Kidney epithelial cell (primary cell): ENCODE data around the gene TRIM13. TPM values are rescaled to one million over a fixed set of nuclear protein-coding genes. Genes with fewer than 3 reads are reported as not detected.

Experiments used
- DNase-seq: peaks from one replicate; pipeline ENCODE4 v3.0.0-alpha.2; 2010; ENCODE audit warnings: low read depth
- H3K27me3 ChIP-seq: 2 replicates; pipeline ENCODE4 v1.6.0; 2011; ENCODE audit warnings: low read length; ENCODE audit not compliant: control insufficient read depth, insufficient read depth
- H3K36me3 ChIP-seq: 2 replicates; pipeline ENCODE4 v1.5.1; 2011; ENCODE audit warnings: low read length; ENCODE audit not compliant: control insufficient read depth, insufficient read depth
- H3K4me3 ChIP-seq: 2 replicates; pipeline ENCODE4 v1.5.1; 2011; ENCODE audit warnings: low read depth, mild to moderate bottlenecking, control low read depth, low read length
- total RNA-seq: library from RNA; depleted of rRNA; stranded (reverse); fragments of >200 nt; gene quantifications from 2 replicates; pipeline ENCODE4 v1.2.3, GENCODE V29; 2015
- TF ChIP-seq, protein P1 (sequence below): IDR thresholded peaks from 2 replicates; pipeline ENCODE4 v1.5.1; 2011; ENCODE audit warnings: mild to moderate bottlenecking, moderate library complexity, low read length, control low read depth, inconsistent platforms; ENCODE audit not compliant: insufficient read depth, poor library complexity, severe bottlenecking

The TRIM13 gene
- total RNA-seq, 1 donor from 2014 or later, result 17.5 TPM

- Histone ChIP-seq H3K36me3 (no peaks in the 10 kb centered on the region), H3K27me3 (no peaks in the 10 kb centered on the region), H3K4me3 (no peak overlapping the region)
- TF ChIP-seq, protein P1, sequence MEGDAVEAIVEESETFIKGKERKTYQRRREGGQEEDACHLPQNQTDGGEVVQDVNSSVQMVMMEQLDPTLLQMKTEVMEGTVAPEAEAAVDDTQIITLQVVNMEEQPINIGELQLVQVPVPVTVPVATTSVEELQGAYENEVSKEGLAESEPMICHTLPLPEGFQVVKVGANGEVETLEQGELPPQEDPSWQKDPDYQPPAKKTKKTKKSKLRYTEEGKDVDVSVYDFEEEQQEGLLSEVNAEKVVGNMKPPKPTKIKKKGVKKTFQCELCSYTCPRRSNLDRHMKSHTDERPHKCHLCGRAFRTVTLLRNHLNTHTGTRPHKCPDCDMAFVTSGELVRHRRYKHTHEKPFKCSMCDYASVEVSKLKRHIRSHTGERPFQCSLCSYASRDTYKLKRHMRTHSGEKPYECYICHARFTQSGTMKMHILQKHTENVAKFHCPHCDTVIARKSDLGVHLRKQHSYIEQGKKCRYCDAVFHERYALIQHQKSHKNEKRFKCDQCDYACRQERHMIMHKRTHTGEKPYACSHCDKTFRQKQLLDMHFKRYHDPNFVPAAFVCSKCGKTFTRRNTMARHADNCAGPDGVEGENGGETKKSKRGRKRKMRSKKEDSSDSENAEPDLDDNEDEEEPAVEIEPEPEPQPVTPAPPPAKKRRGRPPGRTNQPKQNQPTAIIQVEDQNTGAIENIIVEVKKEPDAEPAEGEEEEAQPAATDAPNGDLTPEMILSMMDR, result no peak
- no peak for DNase-seq
These were observed 4.4 kb downstream of the TRIM13 start for GRCh38 chr13:50001287-50001686.

- no peaks in the 10 kb centered on the region for H3K36me3 ChIP-seq
- H3K27me3 ChIP-seq, result no peaks in the 10 kb centered on the region
- TF ChIP-seq, protein P1, result no peak
- H3K4me3 ChIP-seq, result no peak overlapping the region
- no peak for DNase-seq
These were observed 9.7 kb downstream of the TRIM13 start for GRCh38 chr13:50006426-50007135.

GRCh38 chr13:50011461-50011860 is 14.6 kb downstream of the TRIM13 start:
- no peak for DNase-seq
- Histone ChIP-seq H3K27me3 (no peaks in the 10 kb centered on the region), H3K36me3 (no peaks in the 10 kb centered on the region), H3K4me3 (no peak overlapping the region)
- TF ChIP-seq, protein P1, result no peak

- no peaks in the 10 kb centered on the region for H3K36me3 ChIP-seq
These were observed 15.7 kb downstream of the TRIM13 start for GRCh38 chr13:50012396-50013169.

DNA sequence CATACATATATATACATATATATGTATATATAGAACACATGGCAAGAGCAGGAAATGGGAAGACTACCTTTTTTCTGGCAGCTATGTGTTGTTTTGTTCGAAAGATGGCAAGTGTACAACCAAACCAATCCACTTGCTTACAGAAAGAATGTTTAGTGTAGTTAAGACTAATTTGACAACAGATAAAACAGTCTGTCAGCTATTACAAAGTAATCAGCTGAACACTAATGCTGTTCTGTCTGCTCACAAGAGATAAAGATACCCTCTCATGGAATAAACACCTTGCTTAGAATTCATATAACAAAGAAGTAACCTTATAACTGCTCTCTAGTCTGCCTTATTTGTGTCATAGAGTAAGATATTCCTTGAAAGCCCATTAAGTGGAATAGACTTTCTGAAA is 17.5 kb downstream of the TRIM13 start:
- no peak overlapping the region for H3K4me3 ChIP-seq
- H3K36me3 ChIP-seq, result no peaks in the 10 kb centered on the region
- TF ChIP-seq, protein P1, result no peak
- DNase-seq, result no peak
- no peaks in the 10 kb centered on the region for H3K27me3 ChIP-seq

More at GRCh38 chr13:50012396-50013169, 15.7 kb downstream of the TRIM13 start:
- H3K4me3 ChIP-seq, result no peak overlapping the region
- TF ChIP-seq, protein P1, result no peak
- DNase-seq, result no peak
- H3K27me3 ChIP-seq, result no peaks in the 10 kb centered on the region
